NB4 (cell line): ENCODE measurements around the gene REEP3.

ENCODE experiments used
- DNase-seq: peaks from one replicate; pipeline ENCODE4 v3.0.0; 2010; ENCODE audit warnings: low read depth
- H3K4me3 ChIP-seq: one replicate; pipeline ENCODE4 v1.5.1; 2011; ENCODE audit warnings: mild to moderate bottlenecking, low read depth, low read length, moderate library complexity
- MYC ChIP-seq: IDR thresholded peaks from 2 replicates; pipeline ENCODE4 v1.6.1; 2011; ENCODE audit warnings: low read depth, low read length
- POLR2A ChIP-seq: IDR thresholded peaks from 2 replicates; pipeline ENCODE4 v1.6.1; 2011; ENCODE audit warnings: mild to moderate bottlenecking; ENCODE audit not compliant: insufficient read length; ENCODE audit errors: extremely low read depth
- TF ChIP-seq, protein P1 (sequence below): IDR thresholded peaks from one replicate; pipeline ENCODE4 v1.5.1; 2012; ENCODE audit warnings: low read depth, low read length
- TF ChIP-seq, protein P2 (sequence below): IDR thresholded peaks from 2 replicates; pipeline ENCODE4 v1.6.1; 2011; ENCODE audit warnings: low read depth, low read length

Gene REEP3

DNA sequence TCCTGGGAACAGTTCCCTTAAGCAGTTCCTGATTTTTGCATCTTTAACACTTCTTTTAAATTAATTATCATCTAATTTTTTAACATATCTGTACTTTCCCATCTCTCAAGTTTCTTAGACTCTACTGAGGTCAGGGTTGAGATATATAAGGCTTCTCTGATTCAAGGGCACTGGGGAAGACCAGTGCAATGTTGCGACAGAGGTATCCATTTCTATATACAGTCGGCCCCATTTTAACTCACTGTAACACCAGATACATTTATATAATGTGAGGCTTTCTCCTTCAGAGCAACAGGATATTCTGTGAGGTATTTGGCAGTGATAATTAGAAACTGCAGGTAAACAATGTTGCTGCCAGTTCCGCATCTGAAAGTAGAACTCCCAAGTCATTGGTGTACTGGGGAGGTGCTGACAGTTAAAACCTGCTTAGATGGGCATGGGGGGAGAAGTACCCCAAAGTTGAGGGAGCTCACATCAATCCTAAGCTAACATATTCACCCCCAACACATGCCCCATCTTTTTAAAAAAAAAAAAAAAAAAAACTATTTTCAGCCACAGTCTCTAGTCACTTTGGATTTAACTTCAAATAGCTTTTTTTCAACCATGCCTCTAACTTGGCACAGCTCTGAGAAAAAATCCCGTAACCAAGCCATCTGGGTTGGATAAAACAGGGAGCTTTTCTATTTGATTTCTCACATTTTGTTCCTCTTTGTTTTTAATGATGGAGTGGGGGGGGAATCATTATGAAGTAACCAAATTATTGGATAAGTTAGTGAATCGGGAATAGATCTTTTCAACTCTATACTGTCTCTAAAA lies 62.9 kb downstream of the REEP3 start:
- TF ChIP-seq, protein P1, sequence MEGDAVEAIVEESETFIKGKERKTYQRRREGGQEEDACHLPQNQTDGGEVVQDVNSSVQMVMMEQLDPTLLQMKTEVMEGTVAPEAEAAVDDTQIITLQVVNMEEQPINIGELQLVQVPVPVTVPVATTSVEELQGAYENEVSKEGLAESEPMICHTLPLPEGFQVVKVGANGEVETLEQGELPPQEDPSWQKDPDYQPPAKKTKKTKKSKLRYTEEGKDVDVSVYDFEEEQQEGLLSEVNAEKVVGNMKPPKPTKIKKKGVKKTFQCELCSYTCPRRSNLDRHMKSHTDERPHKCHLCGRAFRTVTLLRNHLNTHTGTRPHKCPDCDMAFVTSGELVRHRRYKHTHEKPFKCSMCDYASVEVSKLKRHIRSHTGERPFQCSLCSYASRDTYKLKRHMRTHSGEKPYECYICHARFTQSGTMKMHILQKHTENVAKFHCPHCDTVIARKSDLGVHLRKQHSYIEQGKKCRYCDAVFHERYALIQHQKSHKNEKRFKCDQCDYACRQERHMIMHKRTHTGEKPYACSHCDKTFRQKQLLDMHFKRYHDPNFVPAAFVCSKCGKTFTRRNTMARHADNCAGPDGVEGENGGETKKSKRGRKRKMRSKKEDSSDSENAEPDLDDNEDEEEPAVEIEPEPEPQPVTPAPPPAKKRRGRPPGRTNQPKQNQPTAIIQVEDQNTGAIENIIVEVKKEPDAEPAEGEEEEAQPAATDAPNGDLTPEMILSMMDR, result no peak
- TF ChIP-seq POLR2A, result no peak
- TF ChIP-seq, protein P2, sequence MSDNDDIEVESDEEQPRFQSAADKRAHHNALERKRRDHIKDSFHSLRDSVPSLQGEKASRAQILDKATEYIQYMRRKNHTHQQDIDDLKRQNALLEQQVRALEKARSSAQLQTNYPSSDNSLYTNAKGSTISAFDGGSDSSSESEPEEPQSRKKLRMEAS, result no peak
- TF ChIP-seq MYC, result no peak
- peak; percentile 15 for DNase-seq
- H3K4me3 ChIP-seq, result no peak overlapping the region

DNA sequence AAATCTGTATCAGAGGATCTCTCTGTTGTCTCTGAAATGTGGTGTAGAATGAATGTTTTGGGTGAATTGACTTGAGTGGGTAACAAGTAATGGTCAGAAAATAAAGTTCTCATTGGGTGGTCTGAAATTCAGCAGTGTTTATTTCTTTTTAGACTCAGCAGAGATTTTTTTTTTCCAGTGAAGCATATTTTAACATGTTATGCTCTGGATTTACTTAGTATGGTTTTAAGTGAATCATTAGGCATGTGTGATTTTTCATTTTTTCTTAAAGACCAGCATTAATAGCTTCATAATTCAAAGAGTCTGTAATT lies 63.5 kb downstream of the REEP3 start:
- no peak for DNase-seq
- H3K4me3 ChIP-seq, result no peak overlapping the region
- TF ChIP-seq POLR2A (no peak), MYC (no peak)
- TF ChIP-seq, protein P2, result no peak
- TF ChIP-seq, protein P1, result no peak

DNA sequence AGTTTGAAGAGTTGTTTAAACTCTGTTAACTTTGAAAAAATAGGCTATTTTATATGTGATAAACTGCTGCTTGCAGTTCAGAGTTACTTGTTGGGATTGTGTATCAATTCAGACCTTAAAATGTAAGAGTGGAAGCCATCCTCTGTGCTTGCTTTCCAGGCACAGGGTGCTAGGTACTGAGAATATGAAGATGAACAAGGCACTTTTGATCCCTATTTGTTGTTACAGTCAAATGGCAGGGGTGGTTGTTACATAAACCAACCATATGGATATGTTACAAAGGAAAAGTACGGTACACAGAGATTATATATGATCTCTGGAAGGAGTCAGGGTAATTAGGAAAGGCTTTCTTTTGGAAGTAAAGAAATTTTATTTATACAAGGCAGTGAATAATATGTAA lies 63.8 kb downstream of the REEP3 start:
- no peak overlapping the region for H3K4me3 ChIP-seq
- TF ChIP-seq, protein P1, result no peak
- TF ChIP-seq POLR2A (no peak), MYC (no peak)
- TF ChIP-seq, protein P2, result no peak
- DNase-seq, result no peak

DNA sequence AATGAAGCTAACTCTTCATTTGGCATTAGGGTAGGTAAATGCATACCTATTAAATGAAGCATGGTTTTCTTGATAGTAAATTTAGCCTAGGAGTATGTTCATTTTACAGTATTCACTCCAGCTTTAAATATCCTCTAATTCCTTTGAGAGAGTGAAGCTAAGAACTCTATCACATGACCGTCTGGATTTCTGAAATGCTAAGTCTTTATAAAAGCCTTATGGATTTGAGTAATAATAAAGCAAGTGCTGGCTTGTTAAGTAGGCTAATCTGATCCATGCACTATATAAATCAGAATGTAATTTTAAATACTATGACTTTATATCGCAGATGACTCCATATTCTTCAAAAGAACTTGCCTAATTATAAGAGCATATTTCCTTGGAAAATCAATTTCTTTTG lies 64.8 kb downstream of the REEP3 start:
- DNase-seq, result no peak
- TF ChIP-seq, protein P2, result no peak
- TF ChIP-seq POLR2A (no peak), MYC (no peak)
- TF ChIP-seq, protein P1, result no peak
- H3K4me3 ChIP-seq, result no peak overlapping the region

DNA sequence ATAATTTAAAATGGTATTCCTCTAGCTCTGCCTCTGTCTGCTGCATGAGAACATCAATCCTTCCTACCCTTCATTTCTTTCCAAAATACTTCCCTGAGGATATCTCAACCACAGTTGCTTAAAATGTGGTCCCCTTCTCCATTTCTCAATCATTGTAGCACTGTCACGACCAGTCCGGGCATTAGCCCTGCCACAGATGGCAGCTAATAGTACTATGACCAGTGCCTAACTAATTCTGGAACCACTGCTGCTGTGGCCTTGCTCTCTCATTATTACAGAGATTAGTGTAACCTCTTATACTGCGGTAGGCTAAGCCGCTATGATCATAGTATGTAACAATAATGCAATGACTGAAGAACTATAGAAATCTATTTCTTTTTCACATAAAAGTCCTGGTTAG lies 66.0 kb downstream of the REEP3 start:
- DNase-seq, result no peak
- TF ChIP-seq POLR2A (no peak), MYC (no peak)
- TF ChIP-seq, protein P2, result no peak
- TF ChIP-seq, protein P1, result no peak
- no peak overlapping the region for H3K4me3 ChIP-seq
